CD4-positive, alpha-beta T cell treated with Interleukin-1 beta for 1 hour (primary cell): Measurements from ENCODE around the gene RPRM.
"Not testable (repeated sequence)": the region's sequence is repeated elsewhere in the genome, so short reads cannot be mapped to it uniquely, and the experiment has no call there.

Experiments used
- DNase-seq, 2 donors: peaks; one replicate each; pipeline ENCODE4 v3.0.0-alpha.2; 2020 to 2022

Gene RPRM

DNA sequence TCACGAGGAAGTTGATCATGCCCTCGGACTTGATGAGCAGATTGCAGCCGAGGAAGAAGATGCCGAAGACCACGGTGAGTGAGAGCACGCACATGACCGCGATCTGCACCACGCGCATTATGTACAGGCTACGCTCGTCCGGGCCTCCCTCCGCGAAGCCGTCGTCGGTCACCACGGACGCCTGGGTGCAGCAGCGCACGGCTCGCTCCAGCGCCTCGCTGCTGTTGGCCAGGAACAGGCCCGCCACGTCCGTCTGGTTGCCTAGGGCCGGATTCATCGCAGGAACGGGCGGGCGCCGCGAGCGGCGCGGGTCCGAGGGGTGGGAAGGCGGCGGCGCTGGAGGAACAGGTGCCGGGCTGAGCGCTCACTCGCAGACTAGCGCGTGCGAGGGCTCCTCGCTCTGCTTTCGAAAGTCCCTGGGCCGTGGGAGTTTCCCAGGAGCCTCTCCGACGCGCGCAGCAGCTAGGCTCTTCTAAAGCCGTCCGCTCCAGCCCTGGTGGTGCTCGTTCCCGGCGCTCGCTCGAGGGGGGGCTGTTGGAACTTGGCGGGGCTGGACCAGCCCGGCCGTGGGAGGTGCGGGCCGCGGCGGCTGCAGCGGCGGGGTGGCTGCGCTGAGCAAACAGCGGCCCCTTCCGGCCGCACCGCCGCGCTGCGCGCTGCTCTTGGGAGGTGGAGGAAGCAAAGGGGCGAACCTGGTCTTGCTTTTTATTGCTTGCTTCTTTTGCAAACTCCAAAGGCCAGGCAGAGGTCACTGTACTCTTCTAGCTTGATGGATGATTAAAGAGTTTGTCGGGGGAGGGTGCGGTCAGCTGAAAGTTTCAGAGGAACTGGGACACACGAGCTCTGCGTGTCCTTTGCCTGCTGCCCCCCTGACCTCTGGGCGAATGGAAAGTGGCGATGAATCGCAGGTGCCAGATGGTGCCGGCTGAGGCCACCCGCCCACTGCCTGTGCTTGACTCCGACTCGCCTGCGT is at the start of gene RPRM:
TSS of gene RPRM (minus strand) at position 474 of the 973 bp plus-strand sequence. CDS start at position 277, 197 bp downstream.
- DNase-seq = peak; percentile 39 to 51

GRCh38 chr2:153519257-153519875 is 40.8 kb upstream of the RPRM start:
- peak in 1 of 2 donors; percentile 42 for DNase-seq

GRCh38 chr2:153512331-153512730 is 33.8 kb upstream of the RPRM start:
- no peak for DNase-seq

DNA sequence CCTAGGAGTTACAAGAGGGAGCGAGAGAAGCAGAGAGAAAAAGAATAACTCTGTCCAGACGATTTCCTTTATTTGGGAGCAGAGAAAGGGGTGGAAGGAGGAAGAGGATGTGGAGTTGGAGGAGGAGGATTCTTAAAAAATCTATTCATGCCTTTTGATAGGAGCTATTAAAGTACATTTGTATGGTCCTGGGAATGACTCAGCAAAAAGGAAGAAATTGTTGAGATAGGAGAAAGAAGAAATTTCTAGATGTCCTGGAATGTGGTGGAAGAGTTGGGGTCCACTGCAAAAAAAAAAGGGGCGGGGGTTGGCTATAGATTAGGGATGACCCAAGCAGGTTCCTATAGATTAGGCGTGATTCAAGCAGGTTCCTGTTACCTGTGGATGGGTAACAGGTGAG is 32.4 kb upstream of the RPRM start:
- DNase-seq = no peak

GRCh38 chr2:153509133-153509532 is 30.6 kb upstream of the RPRM start:
- no peak for DNase-seq

GRCh38 chr2:153506499-153506898 is 27.9 kb upstream of the RPRM start:
- DNase-seq = not testable (repeated sequence)

DNA sequence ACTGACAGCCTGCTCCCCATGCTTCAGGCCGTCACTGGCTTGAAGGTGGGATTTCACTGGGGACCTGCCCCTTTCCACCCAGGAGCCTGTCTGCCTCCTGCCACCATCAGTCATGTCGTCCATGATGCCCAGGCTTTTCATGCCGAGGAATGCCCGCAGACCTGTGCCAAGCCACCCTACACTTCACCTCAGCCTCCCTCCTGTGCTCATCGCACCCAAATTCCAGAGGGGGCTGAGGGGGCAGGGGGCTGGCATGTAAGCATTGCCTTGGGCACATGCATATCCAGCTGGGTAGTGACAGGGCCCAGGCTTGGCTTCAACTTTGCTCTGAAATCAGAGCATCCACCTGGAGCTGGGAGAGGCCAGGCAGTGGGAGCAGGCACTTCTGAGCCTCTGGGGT is 20.9 kb upstream of the RPRM start:
- DNase-seq = no peak

GRCh38 chr2:153497938-153498629 is 19.5 kb upstream of the RPRM start:
- no peak for DNase-seq

- no peak for DNase-seq
Observed at GRCh38 chr2:153495725-153496124, 17.2 kb upstream of the RPRM start.

- no peak for DNase-seq
Observed at GRCh38 chr2:153488072-153488471, 9.5 kb upstream of the RPRM start.

GRCh38 chr2:153487448-153487847 is 8.9 kb upstream of the RPRM start:
- DNase-seq = no peak

GRCh38 chr2:153479573-153479972 is 1.0 kb upstream of the RPRM start:
- no peak for DNase-seq

DNA sequence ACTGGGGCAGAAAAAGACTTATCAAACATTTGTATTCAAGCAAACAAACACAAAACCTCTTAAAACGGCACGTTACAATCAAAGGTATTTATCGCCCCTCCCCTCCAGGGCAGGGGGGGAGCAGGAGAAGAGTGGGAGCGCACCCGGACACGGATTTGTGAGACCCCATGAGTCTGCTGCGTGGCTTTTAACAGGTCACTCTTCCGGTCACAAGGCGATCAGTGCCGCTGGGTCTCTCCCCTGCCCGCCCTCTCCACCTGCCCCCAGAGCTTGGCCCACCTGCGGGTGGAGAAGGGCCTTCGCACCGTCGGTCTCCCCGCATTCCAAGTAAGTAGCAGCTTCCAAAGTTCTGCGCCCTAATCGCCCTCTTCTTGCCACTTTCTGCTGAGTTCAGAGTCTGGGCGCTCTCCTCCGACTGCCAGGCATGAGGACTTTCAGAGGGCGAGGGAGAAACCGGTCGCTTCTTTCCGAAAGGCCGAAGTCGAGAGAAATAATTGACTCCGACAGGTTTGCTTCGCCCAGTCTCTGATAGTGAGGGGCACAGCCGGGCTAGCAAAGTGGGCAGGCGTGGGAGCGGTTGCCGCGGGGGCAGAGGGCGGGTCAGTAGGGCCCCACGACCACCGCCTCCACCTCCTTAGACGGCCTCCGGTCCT is 800 bp downstream of the RPRM start:
- DNase-seq = no peak

DNA sequence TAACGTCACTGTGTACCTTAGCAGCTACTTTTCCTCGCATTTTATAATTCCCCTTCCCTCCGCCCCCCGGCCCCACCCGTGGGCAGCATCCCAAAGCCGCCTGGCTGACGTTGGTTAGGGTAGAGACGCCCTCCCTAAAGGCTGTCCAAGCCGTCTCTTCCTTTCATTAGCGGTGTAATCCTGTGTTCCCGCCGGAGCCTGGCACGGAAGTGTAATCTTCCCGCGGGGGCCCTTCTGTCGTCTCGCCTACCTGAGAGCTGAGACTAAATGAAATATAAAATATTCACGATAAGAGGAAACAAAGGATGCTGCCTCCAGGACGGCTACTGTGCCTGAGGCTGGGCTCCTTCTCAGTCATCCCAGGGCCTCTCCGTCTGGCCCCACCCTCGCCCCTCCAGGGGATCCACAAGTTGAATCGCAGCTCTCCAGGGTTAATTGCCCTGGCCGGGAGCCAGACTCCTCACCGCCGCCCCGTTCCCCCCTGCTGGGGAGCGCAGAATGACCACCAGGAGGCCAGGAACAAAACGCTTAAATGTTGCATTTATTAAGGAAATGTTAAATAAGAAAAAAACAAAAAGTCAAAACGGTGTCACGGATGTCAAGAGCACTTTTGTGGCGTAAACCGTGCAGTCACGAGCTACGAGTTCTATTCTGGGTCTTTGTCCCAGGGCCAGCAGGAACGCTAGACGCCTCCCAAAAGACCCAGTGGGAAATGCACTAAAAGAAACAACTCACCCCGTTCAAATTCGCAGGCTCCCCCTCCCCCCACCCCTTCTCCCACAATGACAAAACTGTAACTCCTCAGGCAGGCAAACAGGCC is 1.5 kb downstream of the RPRM start:
- DNase-seq = no peak

DNA sequence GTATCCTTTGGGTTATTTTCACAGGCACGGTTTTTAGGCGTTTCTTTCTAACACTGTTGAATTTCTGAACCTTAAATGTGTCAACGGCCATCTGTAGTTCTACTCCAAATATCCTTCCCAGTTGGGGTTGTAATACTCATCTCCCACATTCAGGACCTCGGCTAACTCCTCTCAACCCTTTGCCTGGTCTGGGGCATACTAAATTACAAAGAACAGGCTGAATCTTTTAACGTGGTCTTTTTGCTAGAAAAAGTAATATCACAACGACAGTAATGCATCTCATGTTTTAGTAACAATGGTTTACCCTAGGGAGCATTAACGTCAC is 2.1 kb downstream of the RPRM start:
- DNase-seq = no peak

DNA sequence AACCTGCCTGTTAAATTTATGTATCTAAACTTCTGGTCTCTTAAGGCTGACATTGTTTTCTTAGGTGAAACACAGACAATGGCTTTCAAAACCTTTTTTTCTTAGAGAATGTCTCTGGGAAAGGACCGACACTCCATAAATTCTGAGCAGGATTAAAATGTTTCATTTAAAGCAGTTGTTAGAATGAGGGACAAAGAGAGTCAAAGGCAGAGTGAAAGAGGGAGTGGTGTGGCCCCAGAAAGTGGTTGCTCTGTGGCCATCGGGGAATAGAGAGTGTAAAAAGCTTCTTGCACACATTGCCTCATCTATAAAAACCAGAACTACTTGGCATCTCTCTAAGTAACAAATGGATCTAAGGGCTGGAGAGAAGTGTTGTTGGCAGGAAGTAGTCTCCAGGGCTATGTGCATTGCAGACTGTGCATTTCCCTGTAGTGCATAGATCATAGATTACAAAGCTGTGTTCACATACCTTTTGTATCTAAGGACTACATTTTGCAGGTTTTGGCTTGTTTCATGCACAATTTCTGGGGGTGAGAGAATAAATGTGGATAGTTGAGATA is 3.6 kb downstream of the RPRM start:
- DNase-seq = no peak

- no peak for DNase-seq
Observed at GRCh38 chr2:153474407-153474806, 4.2 kb downstream of the RPRM start.

DNA sequence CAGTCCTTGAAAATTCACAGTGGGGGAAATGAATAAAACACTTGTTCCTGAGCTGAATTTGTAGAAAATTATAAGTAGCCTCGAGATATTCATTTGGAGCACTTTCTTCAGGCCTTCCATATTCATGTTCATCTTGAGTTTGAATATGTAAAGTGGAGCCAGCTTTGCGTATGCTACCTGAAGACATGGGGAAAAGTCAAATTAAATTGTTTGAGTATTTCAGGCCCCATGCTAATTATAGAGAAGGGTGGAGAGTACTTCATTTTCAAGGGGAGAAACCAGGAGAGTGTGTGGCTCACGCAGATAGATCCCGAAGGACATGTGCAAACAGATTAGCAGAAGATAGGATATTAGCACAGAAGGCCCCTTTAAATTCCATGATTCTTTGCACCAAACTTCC is 7.7 kb downstream of the RPRM start:
- DNase-seq = no peak

GRCh38 chr2:153464395-153464794 is 14.2 kb downstream of the RPRM start:
- no peak for DNase-seq

GRCh38 chr2:153462338-153462859 is 16.2 kb downstream of the RPRM start:
- DNase-seq = no peak

GRCh38 chr2:153461453-153461852 is 17.1 kb downstream of the RPRM start:
- no peak for DNase-seq

DNA sequence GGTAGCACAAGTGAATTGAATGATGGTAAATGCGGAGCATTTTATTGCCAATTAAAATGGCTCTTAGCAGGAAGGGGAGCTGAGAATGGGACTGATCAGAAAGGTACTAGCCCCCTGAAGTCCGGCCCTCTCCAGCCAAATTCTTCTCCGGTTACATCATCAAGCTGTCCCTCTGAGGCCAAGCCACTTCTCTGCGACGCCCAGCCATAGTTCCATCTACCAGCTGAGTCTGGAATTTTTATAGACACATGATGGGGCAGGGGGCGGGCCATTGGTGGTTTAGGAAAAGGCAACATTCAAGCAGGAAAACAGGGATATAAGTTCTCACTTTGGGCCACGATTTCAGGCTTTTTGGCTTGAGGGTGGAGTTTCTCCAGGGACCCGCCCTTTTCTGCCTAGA is 22.7 kb downstream of the RPRM start:
- no peak for DNase-seq
